Measurements from ENCODE around the gene TRAPPC4.

DNA sequence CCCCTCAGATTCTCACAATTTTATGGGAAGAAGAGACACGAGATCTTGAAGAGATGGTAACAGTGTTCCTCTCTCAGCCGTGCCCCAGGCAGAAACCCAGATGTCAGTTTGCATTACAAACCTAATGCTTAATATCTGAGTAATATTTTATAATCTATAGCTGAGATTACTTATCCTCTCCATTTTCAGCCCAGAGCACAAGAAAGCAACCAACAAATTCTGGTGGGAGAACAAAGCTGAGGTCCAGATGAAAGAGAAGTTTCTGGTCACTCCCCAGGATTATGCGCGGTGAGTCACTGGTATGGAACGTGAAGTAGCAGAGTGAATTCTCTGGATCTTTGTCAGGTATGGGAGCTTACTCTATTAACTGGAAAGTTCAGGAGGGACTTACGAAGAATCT is 19.7 kb upstream of the TRAPPC4 start:
- no peak for TF ChIP-seq POLR2AphosphoS5 (IDR thresholded peaks at IDR 0.05; ENCODE audit: low read depth, low read length)
- no peak for TF ChIP-seq SIN3A (IDR thresholded peaks at IDR 0.05; ENCODE audit: borderline replicate concordance, insufficient read depth, low read length)
- TF ChIP-seq, protein P1, sequence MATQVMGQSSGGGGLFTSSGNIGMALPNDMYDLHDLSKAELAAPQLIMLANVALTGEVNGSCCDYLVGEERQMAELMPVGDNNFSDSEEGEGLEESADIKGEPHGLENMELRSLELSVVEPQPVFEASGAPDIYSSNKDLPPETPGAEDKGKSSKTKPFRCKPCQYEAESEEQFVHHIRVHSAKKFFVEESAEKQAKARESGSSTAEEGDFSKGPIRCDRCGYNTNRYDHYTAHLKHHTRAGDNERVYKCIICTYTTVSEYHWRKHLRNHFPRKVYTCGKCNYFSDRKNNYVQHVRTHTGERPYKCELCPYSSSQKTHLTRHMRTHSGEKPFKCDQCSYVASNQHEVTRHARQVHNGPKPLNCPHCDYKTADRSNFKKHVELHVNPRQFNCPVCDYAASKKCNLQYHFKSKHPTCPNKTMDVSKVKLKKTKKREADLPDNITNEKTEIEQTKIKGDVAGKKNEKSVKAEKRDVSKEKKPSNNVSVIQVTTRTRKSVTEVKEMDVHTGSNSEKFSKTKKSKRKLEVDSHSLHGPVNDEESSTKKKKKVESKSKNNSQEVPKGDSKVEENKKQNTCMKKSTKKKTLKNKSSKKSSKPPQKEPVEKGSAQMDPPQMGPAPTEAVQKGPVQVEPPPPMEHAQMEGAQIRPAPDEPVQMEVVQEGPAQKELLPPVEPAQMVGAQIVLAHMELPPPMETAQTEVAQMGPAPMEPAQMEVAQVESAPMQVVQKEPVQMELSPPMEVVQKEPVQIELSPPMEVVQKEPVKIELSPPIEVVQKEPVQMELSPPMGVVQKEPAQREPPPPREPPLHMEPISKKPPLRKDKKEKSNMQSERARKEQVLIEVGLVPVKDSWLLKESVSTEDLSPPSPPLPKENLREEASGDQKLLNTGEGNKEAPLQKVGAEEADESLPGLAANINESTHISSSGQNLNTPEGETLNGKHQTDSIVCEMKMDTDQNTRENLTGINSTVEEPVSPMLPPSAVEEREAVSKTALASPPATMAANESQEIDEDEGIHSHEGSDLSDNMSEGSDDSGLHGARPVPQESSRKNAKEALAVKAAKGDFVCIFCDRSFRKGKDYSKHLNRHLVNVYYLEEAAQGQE (IDR thresholded peaks at IDR 0.05; ENCODE audit: insufficient read depth in 1 of 2, low read depth in 2 of 2, low read length in 2 of 2) = no peak

Data from PFSK-1 (cell line).